SK-N-DZ (cell line): Measurements from ENCODE around the gene CLEC2B.

ENCODE experiments used
- DNase-seq: peaks from one replicate; pipeline ENCODE4 v3.0.0-alpha.2; 2015; ENCODE audit warnings: low spot score

Gene CLEC2B

DNA sequence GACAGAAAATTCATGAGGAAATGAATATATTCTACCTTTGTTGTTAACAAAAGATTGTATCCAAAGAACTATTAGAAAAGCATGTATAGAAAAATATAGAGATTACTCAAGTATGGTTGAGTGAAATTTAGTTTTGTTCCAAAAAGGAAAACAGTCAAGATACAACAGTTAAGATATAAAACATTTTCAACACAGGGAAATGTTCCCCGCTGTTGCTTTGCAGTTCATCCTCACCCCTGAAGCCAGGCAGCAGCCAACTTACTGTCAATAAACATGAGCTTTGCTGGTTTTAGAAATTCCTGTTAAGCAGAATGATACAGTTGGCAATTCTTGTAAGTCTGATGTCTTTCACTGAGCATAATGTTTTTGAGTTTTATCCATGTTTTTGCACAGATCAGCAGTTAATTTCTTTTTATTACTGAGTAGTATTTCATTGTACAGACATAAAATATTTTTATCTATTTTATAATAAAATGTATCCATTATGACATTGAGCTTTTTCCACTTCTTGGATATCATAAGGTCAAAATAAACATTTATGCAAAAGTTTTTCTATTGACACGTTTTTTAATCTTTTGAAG lies 1.2 kb upstream of the CLEC2B start:
- no peak for DNase-seq

DNA sequence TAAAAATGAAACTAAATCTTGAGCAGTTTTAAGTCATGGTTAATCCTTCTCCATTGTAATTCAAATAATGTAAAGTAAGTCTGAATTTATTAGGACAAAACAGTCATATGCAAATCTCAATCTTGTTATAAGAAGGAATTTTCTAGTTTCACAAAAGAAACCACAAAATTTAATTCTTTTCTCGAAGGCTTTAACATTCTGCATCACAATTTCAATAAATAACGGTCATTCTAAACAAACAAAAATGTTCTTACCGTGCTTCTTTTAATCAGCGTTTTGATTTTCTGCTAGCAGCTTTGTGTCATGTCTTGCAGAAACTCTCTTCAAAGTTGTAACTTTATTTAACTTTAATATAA lies 225 bp downstream of the CLEC2B start:
- no peak for DNase-seq

DNA sequence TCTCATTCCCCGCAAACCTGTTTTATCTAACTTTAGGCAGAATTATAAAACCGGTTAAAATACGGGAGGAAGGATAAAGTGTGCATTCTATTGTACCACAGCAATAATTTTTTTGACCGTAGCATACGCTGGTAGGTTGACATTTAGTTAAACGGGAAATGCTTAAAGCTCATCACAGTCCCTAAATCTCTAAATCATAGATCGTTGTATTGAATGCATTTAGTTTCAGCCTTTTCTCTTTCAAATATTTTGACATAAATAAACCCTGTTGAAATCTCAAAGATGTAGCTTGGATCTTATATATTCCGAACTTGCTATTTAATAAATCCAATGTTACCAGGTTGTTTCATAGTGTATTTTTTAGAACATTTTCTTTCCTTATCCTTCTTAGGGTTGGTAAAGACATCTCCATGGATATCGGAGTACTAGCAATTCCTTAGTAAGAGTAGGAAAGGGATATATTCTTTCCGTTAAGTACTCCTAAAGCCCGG lies 798 bp downstream of the CLEC2B start:
- DNase-seq, result no peak

DNA sequence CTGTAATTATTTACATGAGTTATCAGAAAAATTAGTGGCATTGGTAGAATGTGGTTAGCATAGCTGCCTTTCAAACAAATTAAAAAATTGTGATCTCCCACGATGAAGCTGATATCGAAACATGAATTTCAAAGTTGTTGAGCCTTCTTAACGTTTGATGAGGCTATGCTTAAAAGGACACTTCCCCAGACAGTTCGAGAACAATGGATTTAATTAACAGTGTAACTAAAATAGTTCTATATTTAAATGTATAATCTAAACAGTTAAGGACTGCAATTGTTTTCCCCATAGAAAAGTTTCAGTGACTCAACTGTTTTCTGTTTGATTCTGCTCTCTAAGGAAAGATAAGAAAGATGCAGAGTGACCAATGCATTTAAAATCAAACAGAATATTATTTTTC lies 1.6 kb downstream of the CLEC2B start:
- no peak for DNase-seq

DNA sequence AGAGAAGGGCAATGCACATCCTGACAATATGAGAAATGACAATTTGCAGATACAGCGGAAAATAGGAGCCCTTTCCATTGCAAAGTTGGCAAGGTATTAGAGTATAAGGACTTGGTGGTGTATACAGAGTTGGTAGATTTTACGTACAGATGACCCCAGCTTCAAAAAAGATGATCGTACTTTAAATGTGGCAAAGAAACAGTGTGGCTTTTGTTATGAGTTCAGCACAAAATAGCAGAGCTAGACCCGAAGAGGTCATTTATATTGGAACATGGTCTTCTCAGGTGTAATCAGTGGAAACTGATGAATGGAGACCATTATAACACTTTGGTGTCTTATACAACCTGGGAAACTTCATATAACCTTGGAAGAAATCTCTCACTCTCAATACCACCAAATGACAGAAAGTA lies 2.3 kb downstream of the CLEC2B start:
- no peak for DNase-seq

DNA sequence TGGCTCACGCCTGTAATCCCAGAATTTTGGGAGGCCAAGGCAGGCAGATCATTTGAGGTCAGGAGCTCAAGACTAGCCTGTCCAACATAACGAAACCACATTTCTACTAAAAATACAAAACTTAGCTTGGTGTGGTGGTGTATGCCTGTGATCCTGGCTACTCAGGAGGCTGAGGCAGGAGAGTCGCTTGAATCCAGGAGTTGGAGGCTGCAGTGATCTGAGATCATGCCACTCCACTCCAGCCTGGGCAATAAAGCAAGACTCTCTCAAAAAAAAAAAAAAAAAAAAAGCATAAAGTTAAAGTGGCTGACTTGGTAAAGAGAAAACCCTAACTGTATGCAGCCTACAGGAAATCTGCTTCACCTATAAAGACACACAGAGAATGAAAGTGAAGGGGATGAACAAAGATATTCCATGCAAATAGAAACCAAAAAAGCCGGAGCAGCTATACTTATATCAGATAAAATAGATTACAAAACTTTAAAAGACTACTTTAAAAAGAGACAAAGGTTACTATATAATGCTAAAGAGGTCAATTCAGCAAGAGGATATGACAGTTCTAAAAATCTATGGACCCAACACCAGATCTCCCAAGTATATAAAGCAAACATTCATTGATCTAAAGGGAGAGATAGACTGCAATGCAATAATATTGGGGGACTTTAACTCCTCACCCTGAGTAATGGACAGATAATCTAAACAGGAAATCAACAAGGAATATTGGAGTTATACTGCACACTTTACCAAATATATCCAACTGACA lies 4.1 kb downstream of the CLEC2B start:
- DNase-seq, result no peak

DNA sequence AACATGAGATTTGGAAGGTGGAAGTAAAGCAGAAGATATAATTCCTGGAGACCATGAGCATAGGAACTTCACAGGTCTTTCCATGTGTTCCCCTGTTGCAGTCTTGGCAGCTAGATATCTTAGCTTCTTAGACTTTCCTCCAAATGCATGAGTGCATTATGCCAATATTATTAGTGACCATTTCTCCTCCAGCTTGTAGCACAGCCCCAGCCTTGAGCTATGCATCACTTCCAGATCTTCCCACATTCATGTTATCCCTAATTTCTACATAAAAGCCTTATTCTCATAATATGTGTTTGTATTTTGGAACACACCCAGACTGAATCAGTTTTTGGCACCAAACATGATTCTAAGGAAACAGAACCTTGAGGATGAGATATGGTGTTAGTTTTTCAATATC lies 11.0 kb downstream of the CLEC2B start:
- DNase-seq, result no peak

DNA sequence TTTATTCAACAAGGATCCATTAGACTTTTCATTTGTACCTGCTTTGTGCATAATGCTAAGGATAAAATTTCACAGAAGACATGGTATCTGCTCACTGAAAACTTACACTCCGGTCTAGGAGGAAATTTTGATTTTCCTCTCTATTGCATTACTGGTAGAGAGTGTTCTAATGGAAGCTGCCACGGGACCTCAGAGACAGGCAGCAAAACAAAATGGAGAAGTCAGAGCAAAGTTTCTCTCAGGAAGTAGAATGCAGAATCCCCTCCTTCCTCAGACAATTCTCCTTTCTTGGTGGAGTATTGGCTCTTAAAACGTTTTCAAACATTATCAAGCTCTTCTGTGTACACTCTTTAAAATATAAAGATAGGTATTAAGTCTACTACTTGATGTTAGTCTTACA lies 12.3 kb downstream of the CLEC2B start:
- no peak for DNase-seq

DNA sequence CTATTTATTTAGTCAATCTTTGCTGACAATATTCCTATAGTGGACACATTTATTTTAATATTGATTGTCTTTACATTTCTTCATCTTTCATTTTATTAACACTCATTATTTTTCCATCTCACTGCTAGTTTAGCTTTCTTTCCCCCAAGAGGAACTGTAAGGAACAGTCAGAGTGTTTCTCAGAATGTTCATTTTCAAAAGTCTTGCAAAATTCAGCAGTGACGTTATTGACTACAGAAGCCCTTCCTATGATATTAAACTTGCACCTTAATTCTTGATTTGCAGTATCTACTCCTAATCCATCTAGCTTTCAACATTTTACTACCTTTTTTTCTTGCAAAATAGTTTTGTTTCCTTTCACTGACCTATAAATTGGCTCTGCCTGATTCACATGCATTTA lies 13.0 kb downstream of the CLEC2B start:
- DNase-seq, result no peak

DNA sequence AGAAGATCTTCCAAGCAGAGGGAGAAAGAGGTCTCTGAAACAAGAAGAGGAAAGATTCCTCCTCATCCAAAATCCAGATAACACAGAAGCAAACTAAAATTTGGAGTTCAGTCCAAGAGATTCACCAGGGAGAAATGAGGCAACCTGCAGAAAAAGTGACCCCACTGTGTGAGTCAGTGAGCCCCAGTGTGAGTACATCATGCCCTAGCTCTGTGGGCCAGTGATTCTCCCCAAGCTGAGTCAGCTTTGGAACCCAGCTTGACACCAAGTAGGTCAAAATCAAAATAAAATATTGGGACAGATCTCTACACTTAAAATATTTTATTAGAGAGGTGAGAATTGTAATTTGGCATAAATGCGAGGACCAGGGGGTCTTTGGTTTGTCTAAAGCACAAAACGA lies 17.2 kb downstream of the CLEC2B start:
- no peak for DNase-seq

DNA sequence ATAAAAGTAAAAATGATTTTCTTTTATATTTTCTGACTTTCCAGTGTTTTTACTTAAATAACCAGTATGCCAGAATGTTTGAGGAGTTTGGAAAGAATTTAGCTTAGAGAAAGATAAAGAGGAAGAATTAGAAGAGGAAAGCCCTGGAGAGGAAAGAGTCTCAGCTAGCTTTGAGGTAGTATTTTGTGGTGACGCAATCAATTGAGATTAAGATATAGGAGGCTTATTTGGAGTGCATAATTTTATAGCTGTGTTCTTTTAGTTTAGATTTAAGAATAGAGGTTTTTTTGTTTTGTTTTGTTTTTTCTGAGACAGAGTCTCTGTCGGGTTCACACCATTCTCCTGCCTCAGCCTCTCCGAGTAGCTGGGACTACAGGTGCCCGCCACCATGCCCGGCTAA lies 18.1 kb downstream of the CLEC2B start:
- no peak for DNase-seq

DNA sequence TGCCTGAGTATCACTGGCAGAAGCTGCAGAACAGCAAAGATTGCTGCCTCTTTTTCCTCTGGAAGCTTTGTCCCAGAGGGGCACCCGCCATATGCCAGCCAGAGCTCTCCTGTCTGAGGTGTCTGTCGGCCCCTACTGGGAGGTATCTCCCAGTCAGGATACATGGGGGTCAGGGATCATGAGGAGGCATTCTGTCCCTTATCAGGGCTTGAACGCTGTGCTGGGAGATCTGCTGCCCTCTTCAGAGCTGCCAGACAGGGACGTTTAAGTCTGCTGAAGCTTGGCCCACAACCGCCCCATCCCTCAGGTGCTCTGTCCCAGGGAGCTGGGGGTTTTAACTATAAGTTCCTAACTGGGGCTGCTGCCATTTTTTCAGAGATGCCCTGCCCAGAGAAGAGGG lies 20.3 kb downstream of the CLEC2B start:
- DNase-seq, result no peak

DNA sequence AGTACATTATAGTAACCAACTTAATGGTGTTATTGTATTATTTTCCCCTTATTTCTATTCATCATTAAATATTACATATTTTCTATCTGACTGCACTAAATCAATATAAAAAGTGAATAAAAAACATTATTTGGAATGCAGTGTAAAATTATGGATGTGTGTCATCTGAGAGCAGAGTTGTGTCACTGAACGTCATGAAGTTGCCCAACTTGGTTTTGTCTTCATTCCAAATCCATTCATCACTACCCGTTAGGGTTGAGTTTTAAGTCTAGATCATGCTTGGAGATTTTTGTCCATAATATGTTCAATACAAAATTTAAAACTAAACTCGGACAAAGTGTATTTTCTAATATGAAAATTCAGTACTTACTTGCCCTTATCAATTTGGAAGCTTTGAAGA lies 25.7 kb downstream of the CLEC2B start:
- no peak for DNase-seq

DNA sequence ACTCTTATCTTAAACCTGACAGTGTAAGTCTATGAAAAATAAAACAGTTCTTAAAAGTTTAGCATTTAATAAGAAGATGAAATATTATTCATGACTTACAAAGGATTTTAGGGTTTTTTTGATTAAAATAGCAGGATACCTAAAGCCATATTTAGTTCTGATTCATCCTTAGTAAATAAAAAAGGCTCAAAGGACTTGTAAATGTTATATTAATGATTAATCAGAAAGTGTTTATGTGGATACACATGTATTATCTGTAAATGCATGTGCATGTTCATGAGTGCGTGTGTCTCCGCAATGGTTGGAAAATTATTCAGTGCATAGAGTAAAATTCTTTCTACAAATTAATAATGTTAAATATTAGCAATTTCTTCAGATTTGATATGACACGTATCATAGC lies 37.4 kb downstream of the CLEC2B start:
- no peak for DNase-seq

DNA sequence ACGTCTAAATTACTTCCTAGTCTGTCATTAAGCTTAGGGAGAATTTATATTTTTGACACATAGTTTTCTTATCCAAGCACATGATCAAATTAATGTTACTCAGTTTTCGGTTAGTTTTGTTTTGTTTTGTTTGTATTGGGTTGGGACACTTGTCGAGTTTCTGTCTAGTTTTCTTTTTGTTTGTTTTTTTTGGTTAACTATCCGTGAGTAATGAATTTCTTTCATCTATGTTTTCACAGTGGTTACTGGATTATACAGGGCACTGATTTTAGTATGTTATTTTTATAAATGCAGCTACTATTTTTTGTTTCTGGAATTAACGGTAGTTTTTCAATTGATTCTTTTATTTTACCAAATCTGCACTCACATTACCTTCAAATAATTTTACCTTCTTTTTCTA lies 39.2 kb downstream of the CLEC2B start:
- DNase-seq, result no peak

DNA sequence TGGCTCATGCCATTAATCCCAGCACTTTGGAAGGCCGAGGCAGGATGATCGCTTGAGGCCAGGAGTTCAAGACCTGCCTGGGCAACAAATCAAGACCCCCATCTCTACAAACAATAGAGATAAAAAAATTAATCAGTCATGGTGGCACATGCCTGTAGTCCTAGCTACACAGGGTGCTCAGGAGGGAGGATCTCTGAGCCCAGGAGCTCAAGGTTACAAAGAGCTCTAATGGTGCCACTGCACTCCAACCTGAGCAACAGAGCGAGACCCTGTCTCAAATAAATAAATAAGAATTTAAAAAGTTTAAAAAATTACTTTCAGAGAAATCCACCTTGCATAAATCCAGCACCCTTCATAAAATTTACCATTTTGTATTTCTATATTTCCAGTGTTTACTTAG lies 39.7 kb downstream of the CLEC2B start:
- no peak for DNase-seq

DNA sequence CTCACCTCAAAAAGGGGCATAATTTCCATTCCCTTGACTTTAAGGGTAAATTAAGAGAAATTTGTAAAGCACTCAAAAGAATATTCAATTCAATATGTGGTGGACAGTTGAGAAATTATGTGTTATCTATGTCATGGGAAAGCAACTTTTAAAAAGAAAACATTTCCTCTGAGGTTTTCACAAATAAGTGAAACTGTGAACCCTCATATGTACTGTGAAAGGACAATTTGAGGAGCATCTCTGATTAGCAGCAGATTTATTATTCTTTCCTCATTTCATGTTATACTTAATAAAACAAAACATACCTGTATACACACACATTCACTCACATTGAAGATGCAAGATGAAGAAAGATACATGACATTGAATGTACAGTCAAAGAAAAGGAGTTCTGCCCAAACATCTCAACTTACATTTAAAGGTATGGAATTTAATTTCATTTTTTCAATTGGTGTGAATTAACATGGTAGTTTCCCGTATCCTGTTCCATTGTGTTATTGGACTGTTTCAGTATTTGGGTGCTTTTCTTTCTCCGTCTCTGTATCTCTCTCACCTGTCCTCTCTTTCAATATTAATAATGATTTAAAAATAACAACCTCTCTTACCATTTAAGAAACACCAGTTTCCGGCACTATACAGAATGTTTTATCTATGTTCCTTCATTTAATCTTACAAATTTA lies 41.8 kb downstream of the CLEC2B start, which contains the start of gene KLRF1:
Gene KLRF1 (plus strand): TSS at position 273 of the 680 bp plus-strand sequence. CDS start 64 bp downstream, at position 337.
- no peak for DNase-seq

DNA sequence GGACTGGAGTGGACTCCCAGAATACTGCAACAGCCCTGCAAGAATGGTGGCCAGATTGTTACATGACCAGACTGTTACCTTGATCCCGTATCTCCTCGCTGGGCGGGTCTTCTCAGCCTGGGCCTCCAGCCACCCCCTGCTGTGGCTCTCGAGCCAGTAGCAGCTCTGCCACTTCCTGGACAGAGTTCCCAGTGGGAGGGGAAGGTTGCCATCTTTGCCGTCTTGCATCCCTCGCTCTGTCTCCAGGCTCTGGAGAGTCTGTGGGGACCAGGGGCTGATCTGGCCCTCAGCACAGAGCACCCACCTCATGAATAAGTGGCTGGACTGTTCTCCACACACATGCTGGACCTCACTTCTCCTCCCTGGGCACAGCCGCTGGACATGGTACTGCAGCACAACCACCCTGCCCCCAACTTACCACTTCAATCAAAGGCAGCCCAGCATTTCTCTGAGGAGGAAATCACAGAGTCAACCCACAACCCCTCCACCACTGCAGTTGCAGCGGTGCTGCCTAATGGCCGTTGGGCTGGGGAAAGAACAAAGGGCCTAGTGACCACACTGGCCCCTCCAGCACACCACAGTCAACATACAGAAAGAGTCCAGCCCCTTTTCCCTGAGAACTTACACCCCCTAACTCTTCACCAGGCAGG lies 48.7 kb downstream of the CLEC2B start:
- no peak for DNase-seq

DNA sequence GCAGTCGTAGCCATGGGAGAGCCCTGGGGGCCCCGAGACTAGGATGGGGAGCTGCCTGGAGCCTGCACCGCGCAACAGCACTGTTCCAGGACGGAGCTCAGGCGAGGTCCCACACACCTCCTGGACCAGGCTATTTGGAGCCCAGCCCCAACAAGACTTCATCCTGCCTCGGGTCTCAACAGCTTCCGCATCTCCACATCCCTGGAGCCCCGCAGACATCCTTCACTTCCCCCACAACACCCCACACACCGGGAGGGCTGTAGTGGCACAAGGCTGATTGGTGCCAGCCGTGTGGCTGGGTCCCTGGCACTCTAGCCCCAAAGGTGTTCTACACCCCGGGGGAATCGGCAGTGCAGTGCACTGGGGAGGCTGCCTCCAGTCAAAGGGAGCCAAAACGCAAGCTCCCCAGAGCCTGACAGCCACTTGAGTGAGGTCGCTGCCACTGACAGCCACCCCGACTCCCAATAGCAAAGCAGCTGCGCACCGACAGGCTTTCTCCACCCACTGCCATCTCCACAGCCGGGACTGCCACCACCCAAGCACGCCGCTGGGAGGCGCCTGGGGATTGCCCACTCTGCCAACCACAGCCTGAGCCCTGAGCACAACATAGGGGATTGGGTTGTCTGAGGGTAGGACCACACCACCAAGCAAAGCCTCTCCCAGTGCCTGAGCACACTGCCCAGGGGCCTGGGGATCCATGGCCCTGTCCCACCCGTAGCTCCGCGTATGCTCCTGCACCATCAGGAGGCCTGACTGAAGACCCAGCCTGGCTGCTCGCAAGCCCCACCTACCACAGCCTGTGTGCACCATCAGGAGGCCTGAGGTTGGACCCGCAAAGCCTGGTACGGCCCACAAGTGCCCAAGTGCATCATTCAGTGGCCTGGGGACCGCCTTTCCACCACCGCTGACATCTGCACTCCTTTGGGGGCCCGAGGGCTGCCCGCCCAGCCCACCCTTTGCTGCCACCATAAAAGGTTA lies 55.0 kb downstream of the CLEC2B start:
- DNase-seq, result peak; percentile 26

DNA sequence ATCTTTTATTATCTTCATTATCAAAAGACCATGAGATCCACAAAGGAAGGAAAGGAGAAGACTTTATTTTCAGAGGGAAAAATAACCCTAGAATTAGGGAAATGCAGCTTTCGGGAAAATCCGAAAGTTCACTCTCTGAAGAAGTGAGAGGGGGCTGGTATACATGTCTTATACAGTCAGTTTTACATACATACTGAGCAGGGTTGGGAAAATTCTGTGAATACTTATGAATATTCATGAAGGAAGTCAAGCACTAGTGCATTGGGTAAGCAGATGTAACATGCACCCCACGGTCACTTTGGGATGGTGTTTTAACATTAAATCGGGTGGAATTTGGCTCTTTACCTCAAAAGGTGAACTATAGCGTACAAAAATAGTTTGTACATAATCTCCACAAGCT lies 57.5 kb downstream of the CLEC2B start:
- DNase-seq, result no peak

DNA sequence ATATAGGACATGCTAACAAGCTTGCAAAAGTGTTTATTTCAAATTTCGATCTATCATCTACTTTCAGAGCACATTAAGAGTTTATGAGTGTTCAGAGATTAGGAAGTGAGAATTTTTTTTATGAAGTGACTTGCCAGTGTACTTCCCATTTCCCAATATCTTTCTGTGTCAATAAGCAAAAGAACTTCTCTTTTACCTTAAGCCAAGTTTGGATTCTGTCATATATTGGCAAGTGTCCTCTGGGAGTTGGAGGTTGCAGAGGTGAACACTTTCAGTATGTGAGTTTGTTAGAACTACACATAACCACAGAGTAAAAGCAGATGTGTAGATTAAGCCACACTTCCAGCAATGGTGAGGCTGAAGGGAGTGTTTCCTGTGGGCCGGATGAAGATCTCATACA lies 58.5 kb downstream of the CLEC2B start:
- no peak for DNase-seq
